Renal pelvis (tissue), 4 donors: ENCODE measurements around the gene RNF144A. TPM values are rescaled to one million over a fixed set of nuclear protein-coding genes. Genes with fewer than 3 reads are reported as not detected.

Experiments used
- DNase-seq: peaks from one replicate; pipeline ENCODE4 v3.0.0-alpha.2; 2013
- polyA plus RNA-seq, 3 donors: library from polyadenylated mRNA; unstranded; fragments of 120-200 nt; gene quantifications; one replicate each; pipeline ENCODE4 v1.2.1, GENCODE V29; 2013; ENCODE audit not compliant: insufficient read length in 3 of 3

RNF144A gene
- polyA plus RNA-seq, 3 donors, result 53.1 to 57.7 (median 55.4) TPM

- DNase-seq, result no peak
Observed at GRCh38 chr2:6943971-6944370, 26.8 kb downstream of the RNF144A start.

GRCh38 chr2:6944555-6944954, 27.3 kb downstream of the RNF144A start:
- no peak for DNase-seq

- no peak for DNase-seq
Observed at GRCh38 chr2:6945087-6945813, 28.0 kb downstream of the RNF144A start.

- no peak for DNase-seq
Observed at GRCh38 chr2:6945821-6946220, 28.6 kb downstream of the RNF144A start.

GRCh38 chr2:6946722-6947121, 29.5 kb downstream of the RNF144A start:
- DNase-seq, result no peak

- no peak for DNase-seq
Observed at GRCh38 chr2:6947929-6948676, 30.9 kb downstream of the RNF144A start.

GRCh38 chr2:6948677-6949351, 31.6 kb downstream of the RNF144A start:
- DNase-seq, result no peak

GRCh38 chr2:6951046-6951445, 33.8 kb downstream of the RNF144A start:
- no peak for DNase-seq

- DNase-seq, result no peak
Observed at GRCh38 chr2:6952101-6952500, 34.9 kb downstream of the RNF144A start.

- DNase-seq, result no peak
Observed at GRCh38 chr2:6954586-6954985, 37.4 kb downstream of the RNF144A start.

- DNase-seq, result no peak
Observed at GRCh38 chr2:6955511-6956136, 38.4 kb downstream of the RNF144A start.

GRCh38 chr2:6956566-6956965, 39.4 kb downstream of the RNF144A start:
- DNase-seq, result no peak

GRCh38 chr2:6957031-6957714, 40.0 kb downstream of the RNF144A start:
- DNase-seq, result no peak

GRCh38 chr2:6957910-6958615, 40.9 kb downstream of the RNF144A start:
- DNase-seq, result no peak

GRCh38 chr2:6958616-6959235, 41.5 kb downstream of the RNF144A start:
- DNase-seq, result no peak

GRCh38 chr2:6959751-6960150, 42.5 kb downstream of the RNF144A start:
- no peak for DNase-seq

GRCh38 chr2:6960659-6961058, 43.4 kb downstream of the RNF144A start:
- no peak for DNase-seq

GRCh38 chr2:6963727-6964126, 46.5 kb downstream of the RNF144A start:
- DNase-seq, result no peak

- DNase-seq, result no peak
Observed at GRCh38 chr2:6965071-6965795, 48.0 kb downstream of the RNF144A start.

GRCh38 chr2:6966446-6966940, 49.3 kb downstream of the RNF144A start:
- no peak for DNase-seq
